Vagina (tissue), 2 donors: Measurements from ENCODE around the gene GIGYF2.

Experiments used
- CTCF ChIP-seq, 3 experiments: fragments of 450-650 bp in 2 of 3; fragments of 200-600 bp in 1 of 3; sonication (generic) in 1 of 3; IDR thresholded peaks; one replicate each; pipeline ENCODE4 v1.5.1; 2017 to 2019; ENCODE audit warnings: antibody characterized with exemption in 3 of 3, mild to moderate bottlenecking in 2 of 3, moderate library complexity in 2 of 3
- POLR2A ChIP-seq, 2 donors: fragments of 450-650 bp; IDR thresholded peaks; one replicate each; pipeline ENCODE4 v1.6.1; 2017; ENCODE audit warnings: antibody characterized with exemption in 2 of 2, mild to moderate bottlenecking in 2 of 2, moderate library complexity in 2 of 2
- POLR2AphosphoS5 ChIP-seq, 2 donors: sonication (generic); formaldehyde crosslinking; IDR thresholded peaks; one replicate each; pipeline ENCODE4 v1.9.0; 2017; ENCODE audit warnings: antibody characterized with exemption in 2 of 2, mild to moderate bottlenecking in 2 of 2, low read depth in 1 of 2; ENCODE audit not compliant: insufficient read depth in 1 of 2

- TF ChIP-seq CTCF (IDR thresholded peaks at IDR 0.05): no peak
- TF ChIP-seq POLR2A (IDR thresholded peaks at IDR 0.05): no peak
- no peak for TF ChIP-seq POLR2AphosphoS5 (IDR thresholded peaks at IDR 0.05; ENCODE audit: insufficient read depth in 1 of 2, low read depth in 1 of 2)
These were observed 180.9 kb downstream of the GIGYF2 start for GRCh38 chr2:232877940-232878511.
